Ascending aorta (tissue), 2 donors: ENCODE results near the gene TAMALIN. TPM values are rescaled to one million over a fixed set of nuclear protein-coding genes. Genes with fewer than 3 reads are reported as not detected.
A peak's percentile ranks its signal among the peaks of the same experiment; 100 is the strongest.

Experiments
- DNase-seq, 2 donors: peaks; one replicate each; pipeline ENCODE4 v3.0.0-alpha.2; 2019; ENCODE audit warnings: low spot score in 2 of 2
- H3K27ac ChIP-seq, 2 donors: fragments of 200-600 bp; sonication (generic); one replicate each; pipeline ENCODE4 v1.5.1; 2016 to 2017; ENCODE audit warnings: mild to moderate bottlenecking in 1 of 2
- H3K27me3 ChIP-seq: fragments of 200-600 bp; sonication (generic); one replicate; pipeline ENCODE4 v1.5.1; 2017
- H3K36me3 ChIP-seq, 2 donors: fragments of 200-600 bp; sonication (generic); one replicate each; pipeline ENCODE4 v1.5.1; 2016
- H3K4me1 ChIP-seq, 2 donors: fragments of 200-600 bp; sonication (generic); one replicate each; pipeline ENCODE4 v1.5.1; 2016 to 2017; ENCODE audit warnings: mild to moderate bottlenecking in 1 of 2
- H3K4me3 ChIP-seq, 2 donors: fragments of 200-600 bp; sonication (generic); one replicate each; pipeline ENCODE4 v1.5.1; 2016 to 2017; ENCODE audit warnings: mild to moderate bottlenecking in 1 of 2
- H3K9me3 ChIP-seq, 2 donors: fragments of 200-600 bp; sonication (generic); one replicate each; pipeline ENCODE4 v1.5.1; 2016
- intact Hi-C: fragments of 100-400 bp; cut with DNase I; formaldehyde crosslinking; loops from one replicate; pipeline ENCODE4 v1.15.1; 2023
- total RNA-seq: library from RNA; depleted of rRNA; stranded (reverse); fragments of >200 nt; gene quantifications from one replicate; pipeline ENCODE4 v1.1.0, GENCODE V29; 2016
- TF ChIP-seq, protein P1 (sequence below), 3 experiments: fragments of 200-600 bp in 2 of 3; fragments of 450-650 bp in 1 of 3; sonication (generic) in 2 of 3; IDR thresholded peaks; one replicate each; pipeline ENCODE4 v1.5.1; 2016 to 2019; ENCODE audit warnings: antibody characterized with exemption in 3 of 3, mild to moderate bottlenecking in 1 of 3, moderate library complexity in 1 of 3

The TAMALIN gene
- total RNA-seq, 1 donor from 2014 or later: 32.6 TPM

GRCh38 chr12:52055731-52056711 lies 49.3 kb downstream of the TAMALIN start:
- TF ChIP-seq, protein P1, sequence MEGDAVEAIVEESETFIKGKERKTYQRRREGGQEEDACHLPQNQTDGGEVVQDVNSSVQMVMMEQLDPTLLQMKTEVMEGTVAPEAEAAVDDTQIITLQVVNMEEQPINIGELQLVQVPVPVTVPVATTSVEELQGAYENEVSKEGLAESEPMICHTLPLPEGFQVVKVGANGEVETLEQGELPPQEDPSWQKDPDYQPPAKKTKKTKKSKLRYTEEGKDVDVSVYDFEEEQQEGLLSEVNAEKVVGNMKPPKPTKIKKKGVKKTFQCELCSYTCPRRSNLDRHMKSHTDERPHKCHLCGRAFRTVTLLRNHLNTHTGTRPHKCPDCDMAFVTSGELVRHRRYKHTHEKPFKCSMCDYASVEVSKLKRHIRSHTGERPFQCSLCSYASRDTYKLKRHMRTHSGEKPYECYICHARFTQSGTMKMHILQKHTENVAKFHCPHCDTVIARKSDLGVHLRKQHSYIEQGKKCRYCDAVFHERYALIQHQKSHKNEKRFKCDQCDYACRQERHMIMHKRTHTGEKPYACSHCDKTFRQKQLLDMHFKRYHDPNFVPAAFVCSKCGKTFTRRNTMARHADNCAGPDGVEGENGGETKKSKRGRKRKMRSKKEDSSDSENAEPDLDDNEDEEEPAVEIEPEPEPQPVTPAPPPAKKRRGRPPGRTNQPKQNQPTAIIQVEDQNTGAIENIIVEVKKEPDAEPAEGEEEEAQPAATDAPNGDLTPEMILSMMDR (IDR thresholded peaks at IDR 0.05): no peak
- intact Hi-C loops: no loop called here
- H3K4me1 ChIP-seq: no peaks in the 10 kb centered on the region
- no peaks in the 10 kb centered on the region for H3K27me3 ChIP-seq
- no peak for DNase-seq
- H3K36me3 ChIP-seq: peaks cover 44 to 67% of the 10 kb centered on the region in 2 donors
- H3K9me3 ChIP-seq: no peaks in the 10 kb centered on the region
- H3K4me3 ChIP-seq: peak overlapping the region in 1 of 2 donors; percentile 79
- peak overlapping the region in 1 of 2 donors; percentile 22 for H3K27ac ChIP-seq

GRCh38 chr12:52056801-52057637 lies 50.3 kb downstream of the TAMALIN start:
- Histone ChIP-seq H3K27ac (peak overlapping the region; percentile 18 to 22), H3K27me3 (no peaks in the 10 kb centered on the region), H3K4me3 (no peak overlapping the region), H3K36me3 (peaks cover 44 to 67% of the 10 kb centered on the region in 2 donors), H3K4me1 (no peaks in the 10 kb centered on the region), H3K9me3 (no peaks in the 10 kb centered on the region)
- TF ChIP-seq, protein P1 (IDR thresholded peaks at IDR 0.05): no peak
- intact Hi-C loops: no loop called here
- no peak for DNase-seq

- Histone ChIP-seq H3K4me1 (no peaks in the 10 kb centered on the region), H3K36me3 (peaks cover 44 to 67% of the 10 kb centered on the region in 2 donors), H3K27me3 (no peaks in the 10 kb centered on the region), H3K9me3 (no peaks in the 10 kb centered on the region), H3K27ac (no peak overlapping the region), H3K4me3 (no peak overlapping the region)
- TF ChIP-seq, protein P1 (IDR thresholded peaks at IDR 0.05): no peak
- no peak for DNase-seq
- intact Hi-C loops: no loop called here
Measured at GRCh38 chr12:52057638-52058576, 51.2 kb downstream of the TAMALIN start.

- Histone ChIP-seq H3K27ac (no peak overlapping the region), H3K9me3 (no peaks in the 10 kb centered on the region), H3K4me1 (no peaks in the 10 kb centered on the region), H3K36me3 (peaks cover 44 to 58% of the 10 kb centered on the region in 2 donors), H3K27me3 (no peaks in the 10 kb centered on the region), H3K4me3 (no peak overlapping the region)
- no peak for DNase-seq
- TF ChIP-seq, protein P1 (IDR thresholded peaks at IDR 0.05): no peak
- intact Hi-C loops: no loop called here
Measured at GRCh38 chr12:52058631-52059361, 52.0 kb downstream of the TAMALIN start.
